Measurements from ENCODE around the gene YARS2.

YARS2 gene

GRCh38 chr12:32770141-32770540, 14.4 kb upstream of the YARS2 start:
- DNase-seq (ENCODE audit: low spot score in 2 of 2) (no peak), ATAC-seq (ENCODE audit: low read depth) (no peak)
- no peak overlapping the region for H3K4me3 Mint-ChIP-seq
- H3K27ac Mint-ChIP-seq: no peak overlapping the region
- H3K4me1 Mint-ChIP-seq: no peaks in the 10 kb centered on the region
- H3K9me3 Mint-ChIP-seq: no peaks in the 10 kb centered on the region
- no peaks in the 10 kb centered on the region for H3K36me3 Mint-ChIP-seq
- peaks cover 15% of the 10 kb centered on the region for H3K27me3 Mint-ChIP-seq

GRCh38 chr12:32768518-32768917, 12.8 kb upstream of the YARS2 start:
- no peak for DNase-seq (ENCODE audit: low spot score in 2 of 2)
- no peaks in the 10 kb centered on the region for H3K4me1 Mint-ChIP-seq
- H3K9me3 Mint-ChIP-seq: no peaks in the 10 kb centered on the region
- no peak overlapping the region for H3K27ac Mint-ChIP-seq
- peaks cover 10% of the 10 kb centered on the region for H3K27me3 Mint-ChIP-seq
- H3K4me3 Mint-ChIP-seq: no peak overlapping the region
- no peaks in the 10 kb centered on the region for H3K36me3 Mint-ChIP-seq
- ATAC-seq (ENCODE audit: low read depth): no peak

- Mint-ChIP-seq H3K4me3 (no peak overlapping the region), H3K27me3 (peaks cover 8% of the 10 kb centered on the region), H3K27ac (no peak overlapping the region), H3K4me1 (peaks cover 8% of the 10 kb centered on the region), H3K36me3 (no peaks in the 10 kb centered on the region), H3K9me3 (no peaks in the 10 kb centered on the region)
- DNase-seq (ENCODE audit: low spot score in 2 of 2) (no peak), ATAC-seq (ENCODE audit: low read depth) (no peak)
Measured at GRCh38 chr12:32765906-32766305, 10.2 kb upstream of the YARS2 start.

- Mint-ChIP-seq H3K4me3 (no peak overlapping the region), H3K9me3 (no peaks in the 10 kb centered on the region), H3K36me3 (no peaks in the 10 kb centered on the region), H3K27me3 (no peaks in the 10 kb centered on the region), H3K27ac (peak overlapping the region; percentile 69), H3K4me1 (peaks cover 8% of the 10 kb centered on the region)
- DNase-seq (ENCODE audit: low spot score in 2 of 2) (peak in 1 of 2 donors; percentile 12), ATAC-seq (ENCODE audit: low read depth) (peak; percentile 83)
Measured at GRCh38 chr12:32761716-32762115, 6.0 kb upstream of the YARS2 start.

- no peak overlapping the region for H3K4me3 Mint-ChIP-seq
- ATAC-seq (ENCODE audit: low read depth): no peak
Measured at GRCh38 chr12:32757157-32757556, 1.5 kb upstream of the YARS2 start.

GRCh38 chr12:32756476-32757066, 874 bp upstream of the YARS2 start:
- no peaks in the 10 kb centered on the region for H3K27me3 Mint-ChIP-seq
- ATAC-seq (ENCODE audit: low read depth) (no peak), DNase-seq (ENCODE audit: low spot score in 2 of 2) (no peak)
- peaks cover 10% of the 10 kb centered on the region for H3K4me1 Mint-ChIP-seq
- peak overlapping the region; percentile 91 for H3K4me3 Mint-ChIP-seq
- no peaks in the 10 kb centered on the region for H3K9me3 Mint-ChIP-seq
- peaks cover 7% of the 10 kb centered on the region for H3K36me3 Mint-ChIP-seq
- H3K27ac Mint-ChIP-seq: peak overlapping the region; percentile 88

More at GRCh38 chr12:32757157-32757556, 1.5 kb upstream of the YARS2 start:
- peaks cover 16% of the 10 kb centered on the region for H3K4me1 Mint-ChIP-seq
- no peak for DNase-seq (ENCODE audit: low spot score in 2 of 2)
- H3K9me3 Mint-ChIP-seq: no peaks in the 10 kb centered on the region
- H3K27ac Mint-ChIP-seq: no peak overlapping the region
- H3K36me3 Mint-ChIP-seq: peaks cover 5% of the 10 kb centered on the region
- H3K27me3 Mint-ChIP-seq: no peaks in the 10 kb centered on the region

- H3K36me3 Mint-ChIP-seq: peaks cover 9% of the 10 kb centered on the region
- H3K4me3 Mint-ChIP-seq: peak overlapping the region; percentile 91
- no peaks in the 10 kb centered on the region for H3K27me3 Mint-ChIP-seq
- no peaks in the 10 kb centered on the region for H3K9me3 Mint-ChIP-seq
- ATAC-seq (ENCODE audit: low read depth) (peak; percentile 67), DNase-seq (ENCODE audit: low spot score in 2 of 2) (peak; percentile 62 to 73)
- H3K4me1 Mint-ChIP-seq: peaks cover 8% of the 10 kb centered on the region
- peak overlapping the region; percentile 88 for H3K27ac Mint-ChIP-seq
Measured at GRCh38 chr12:32755051-32755653, 545 bp downstream of the YARS2 start.

- Mint-ChIP-seq H3K9me3 (no peaks in the 10 kb centered on the region), H3K36me3 (peaks cover 9% of the 10 kb centered on the region), H3K4me3 (peak overlapping the region; percentile 33), H3K27me3 (no peaks in the 10 kb centered on the region), H3K27ac (peak overlapping the region; percentile 88), H3K4me1 (peaks cover 8% of the 10 kb centered on the region)
- ATAC-seq (ENCODE audit: low read depth): no peak
- DNase-seq (ENCODE audit: low spot score in 2 of 2): no peak
Measured at GRCh38 chr12:32754111-32754510, 1.6 kb downstream of the YARS2 start.

GRCh38 chr12:32753605-32754004, 2.1 kb downstream of the YARS2 start:
- Mint-ChIP-seq H3K36me3 (peaks cover 9% of the 10 kb centered on the region), H3K4me3 (no peak overlapping the region), H3K27me3 (no peaks in the 10 kb centered on the region), H3K4me1 (peaks cover 8% of the 10 kb centered on the region), H3K9me3 (no peaks in the 10 kb centered on the region), H3K27ac (no peak overlapping the region)
- DNase-seq (ENCODE audit: low spot score in 2 of 2) (no peak), ATAC-seq (ENCODE audit: low read depth) (no peak)

GRCh38 chr12:32743264-32743663, 12.4 kb downstream of the YARS2 start:
- H3K4me3 Mint-ChIP-seq: no peak overlapping the region
- H3K36me3 Mint-ChIP-seq: peaks cover 26% of the 10 kb centered on the region
- no peak overlapping the region for H3K27ac Mint-ChIP-seq
- no peaks in the 10 kb centered on the region for H3K27me3 Mint-ChIP-seq
- DNase-seq (ENCODE audit: low spot score in 2 of 2): no peak
- no peaks in the 10 kb centered on the region for H3K9me3 Mint-ChIP-seq
- H3K4me1 Mint-ChIP-seq: peaks cover 6% of the 10 kb centered on the region
- no peak for ATAC-seq (ENCODE audit: low read depth)

GRCh38 chr12:32742133-32742532, 13.6 kb downstream of the YARS2 start:
- H3K9me3 Mint-ChIP-seq: no peaks in the 10 kb centered on the region
- no peak overlapping the region for H3K4me3 Mint-ChIP-seq
- DNase-seq (ENCODE audit: low spot score in 2 of 2): no peak
- ATAC-seq (ENCODE audit: low read depth): no peak
- no peak overlapping the region for H3K27ac Mint-ChIP-seq
- peaks cover 22% of the 10 kb centered on the region for H3K36me3 Mint-ChIP-seq
- no peaks in the 10 kb centered on the region for H3K27me3 Mint-ChIP-seq
- H3K4me1 Mint-ChIP-seq: peaks cover 4% of the 10 kb centered on the region

- Mint-ChIP-seq H3K9me3 (no peaks in the 10 kb centered on the region), H3K27me3 (no peaks in the 10 kb centered on the region), H3K36me3 (peaks cover 19% of the 10 kb centered on the region), H3K4me1 (peaks cover 4% of the 10 kb centered on the region), H3K27ac (no peak overlapping the region), H3K4me3 (no peak overlapping the region)
- ATAC-seq (ENCODE audit: low read depth) (no peak), DNase-seq (ENCODE audit: low spot score in 2 of 2) (no peak)
Measured at GRCh38 chr12:32739279-32739678, 16.4 kb downstream of the YARS2 start.

- no peak for ATAC-seq (ENCODE audit: low read depth)
- Mint-ChIP-seq H3K27me3 (no peaks in the 10 kb centered on the region), H3K36me3 (peaks cover 17% of the 10 kb centered on the region), H3K27ac (no peak overlapping the region), H3K9me3 (no peaks in the 10 kb centered on the region), H3K4me1 (no peaks in the 10 kb centered on the region), H3K4me3 (no peak overlapping the region)
- DNase-seq (ENCODE audit: low spot score in 2 of 2): no peak
Measured at GRCh38 chr12:32737715-32738114, 18.0 kb downstream of the YARS2 start.

GRCh38 chr12:32736445-32736844, 19.3 kb downstream of the YARS2 start:
- DNase-seq (ENCODE audit: low spot score in 2 of 2) (no peak), ATAC-seq (ENCODE audit: low read depth) (no peak)
- Mint-ChIP-seq H3K4me3 (no peak overlapping the region), H3K4me1 (no peaks in the 10 kb centered on the region), H3K36me3 (peaks cover 19% of the 10 kb centered on the region), H3K27ac (no peak overlapping the region), H3K27me3 (no peaks in the 10 kb centered on the region), H3K9me3 (no peaks in the 10 kb centered on the region)

- H3K4me1 Mint-ChIP-seq: no peaks in the 10 kb centered on the region
- no peak overlapping the region for H3K27ac Mint-ChIP-seq
- H3K27me3 Mint-ChIP-seq: no peaks in the 10 kb centered on the region
- no peaks in the 10 kb centered on the region for H3K9me3 Mint-ChIP-seq
- peaks cover 21% of the 10 kb centered on the region for H3K36me3 Mint-ChIP-seq
- ATAC-seq (ENCODE audit: low read depth) (no peak), DNase-seq (ENCODE audit: low spot score in 2 of 2) (no peak)
- no peak overlapping the region for H3K4me3 Mint-ChIP-seq
Measured at GRCh38 chr12:32734952-32735351, 20.7 kb downstream of the YARS2 start.
